ENCODE data around the gene KLHL29.

GRCh38 chr2:23510471-23510870, 125.5 kb downstream of the KLHL29 start:
- TF ChIP-seq CTCF (IDR thresholded peaks at IDR 0.05; ENCODE audit: poor library complexity, severe bottlenecking) = no peak
- no peak for TF ChIP-seq EP300 (conservative IDR thresholded peaks at IDR 0.05; ENCODE audit: poor library complexity, severe bottlenecking)
- TF ChIP-seq EZH2 (IDR thresholded peaks at IDR 0.05; ENCODE audit: borderline replicate concordance, insufficient read depth, low read length, poor library complexity, severe bottlenecking) = no peak
- no peak for TF ChIP-seq POLR2AphosphoS5 (IDR thresholded peaks at IDR 0.05)
